Stimulated activated naive CD8-positive, alpha-beta T cell treated with anti-CD3 and anti-CD28 coated beads, Interleukin-15, amount 100 ng/mL, for 72 hours (primary cell): ENCODE results near the gene KCTD15.

ENCODE experiments used
- ATAC-seq: fragments of 150-1000 bp; cut with Tn5 transposase; 2 replicates; pipeline ENCODE4 v1.10.0; 2021; ENCODE audit warnings: mild to moderate bottlenecking, moderate library complexity
- DNase-seq, 2 donors: peaks; one replicate each; pipeline ENCODE4 v3.0.0; 2021 to 2022
- H3K27ac Mint-ChIP-seq, 2 donors: one replicate each; pipeline ENCODE4 v1.8.0; 2022; ENCODE audit warnings: mild to moderate bottlenecking in 2 of 2, mixed read lengths in 2 of 2, moderate library complexity in 2 of 2
- H3K27me3 Mint-ChIP-seq: one replicate; pipeline ENCODE4 v1.8.0; 2022; ENCODE audit warnings: mixed read lengths
- H3K4me1 Mint-ChIP-seq: one replicate; pipeline ENCODE4 v1.8.0; 2022; ENCODE audit warnings: mild to moderate bottlenecking, mixed read lengths
- H3K4me3 Mint-ChIP-seq, 2 donors: one replicate each; pipeline ENCODE4 v1.8.0; 2022; ENCODE audit warnings: mild to moderate bottlenecking in 2 of 2, mixed read lengths in 2 of 2, moderate library complexity in 1 of 2
- H3K9me3 Mint-ChIP-seq, 2 donors: one replicate each; pipeline ENCODE4 v1.8.0; 2022; ENCODE audit warnings: mixed read lengths in 2 of 2

The KCTD15 gene

GRCh38 chr19:33801411-33801810 is 4.7 kb downstream of the KCTD15 start:
- ATAC-seq = no peak
- Mint-ChIP-seq H3K27me3 (peaks cover 25% of the 10 kb centered on the region), H3K4me1 (no peaks in the 10 kb centered on the region), H3K9me3 (no peaks in the 10 kb centered on the region), H3K4me3 (no peak overlapping the region), H3K27ac (no peak overlapping the region)
- DNase-seq = no peak

- Mint-ChIP-seq H3K9me3 (no peaks in the 10 kb centered on the region), H3K27ac (peak overlapping the region in 1 of 2 donors; percentile 28), H3K4me3 (no peak overlapping the region), H3K4me1 (no peaks in the 10 kb centered on the region), H3K27me3 (peaks cover 25% of the 10 kb centered on the region)
- no peak for DNase-seq
- no peak for ATAC-seq
These were observed 5.3 kb downstream of the KCTD15 start for GRCh38 chr19:33802001-33802400.

- ATAC-seq = peak; percentile 23
- Mint-ChIP-seq H3K27me3 (peaks cover 25% of the 10 kb centered on the region), H3K9me3 (no peaks in the 10 kb centered on the region), H3K4me3 (no peak overlapping the region), H3K4me1 (no peaks in the 10 kb centered on the region), H3K27ac (no peak overlapping the region)
- DNase-seq = no peak
These were observed 6.1 kb downstream of the KCTD15 start for GRCh38 chr19:33802801-33803200.

GRCh38 chr19:33803383-33803782 is 6.7 kb downstream of the KCTD15 start:
- DNase-seq = no peak
- no peak for ATAC-seq
- no peak overlapping the region for H3K4me3 Mint-ChIP-seq
- H3K4me1 Mint-ChIP-seq = no peaks in the 10 kb centered on the region
- H3K9me3 Mint-ChIP-seq = no peaks in the 10 kb centered on the region
- H3K27ac Mint-ChIP-seq = no peak overlapping the region
- H3K27me3 Mint-ChIP-seq = peaks cover 21% of the 10 kb centered on the region

GRCh38 chr19:33804021-33804799 is 7.5 kb downstream of the KCTD15 start:
- H3K27me3 Mint-ChIP-seq = peaks cover 13% of the 10 kb centered on the region
- DNase-seq = no peak
- ATAC-seq = no peak
- no peaks in the 10 kb centered on the region for H3K4me1 Mint-ChIP-seq
- no peak overlapping the region for H3K27ac Mint-ChIP-seq
- no peak overlapping the region for H3K4me3 Mint-ChIP-seq
- H3K9me3 Mint-ChIP-seq = no peaks in the 10 kb centered on the region

- Mint-ChIP-seq H3K27me3 (peaks cover 2% of the 10 kb centered on the region), H3K4me1 (no peaks in the 10 kb centered on the region), H3K9me3 (no peaks in the 10 kb centered on the region), H3K4me3 (no peak overlapping the region), H3K27ac (no peak overlapping the region)
- ATAC-seq = no peak
- no peak for DNase-seq
These were observed 8.6 kb downstream of the KCTD15 start for GRCh38 chr19:33805313-33805712.

- no peaks in the 10 kb centered on the region for H3K4me1 Mint-ChIP-seq
- H3K4me3 Mint-ChIP-seq = no peak overlapping the region
- no peaks in the 10 kb centered on the region for H3K9me3 Mint-ChIP-seq
- peak overlapping the region in 1 of 2 donors; percentile 36 for H3K27ac Mint-ChIP-seq
- H3K27me3 Mint-ChIP-seq = no peaks in the 10 kb centered on the region
- DNase-seq (no peak), ATAC-seq (no peak)
These were observed 9.3 kb downstream of the KCTD15 start for GRCh38 chr19:33805840-33806433.

GRCh38 chr19:33806434-33806881 is 9.8 kb downstream of the KCTD15 start:
- DNase-seq = no peak
- H3K27ac Mint-ChIP-seq = no peak overlapping the region
- no peaks in the 10 kb centered on the region for H3K27me3 Mint-ChIP-seq
- no peaks in the 10 kb centered on the region for H3K4me1 Mint-ChIP-seq
- H3K4me3 Mint-ChIP-seq = no peak overlapping the region
- ATAC-seq = no peak
- no peaks in the 10 kb centered on the region for H3K9me3 Mint-ChIP-seq

- peak overlapping the region in 1 of 2 donors; percentile 88 for H3K27ac Mint-ChIP-seq
- H3K27me3 Mint-ChIP-seq = no peaks in the 10 kb centered on the region
- no peak for ATAC-seq
These were observed 11.7 kb downstream of the KCTD15 start for GRCh38 chr19:33808399-33808798.

GRCh38 chr19:33809960-33810359 is 13.3 kb downstream of the KCTD15 start:
- DNase-seq (no peak), ATAC-seq (no peak)
- H3K27me3 Mint-ChIP-seq = no peaks in the 10 kb centered on the region
- no peaks in the 10 kb centered on the region for H3K9me3 Mint-ChIP-seq
- H3K4me3 Mint-ChIP-seq = no peak overlapping the region
- no peaks in the 10 kb centered on the region for H3K4me1 Mint-ChIP-seq
- H3K27ac Mint-ChIP-seq = no peak overlapping the region

More at GRCh38 chr19:33808399-33808798, 11.7 kb downstream of the KCTD15 start:
- no peak for DNase-seq
- H3K9me3 Mint-ChIP-seq = no peaks in the 10 kb centered on the region
- H3K4me3 Mint-ChIP-seq = no peak overlapping the region
- no peaks in the 10 kb centered on the region for H3K4me1 Mint-ChIP-seq

- DNase-seq (no peak), ATAC-seq (no peak)
- no peak overlapping the region for H3K27ac Mint-ChIP-seq
- no peaks in the 10 kb centered on the region for H3K27me3 Mint-ChIP-seq
- H3K9me3 Mint-ChIP-seq = no peaks in the 10 kb centered on the region
- H3K4me3 Mint-ChIP-seq = no peak overlapping the region
- H3K4me1 Mint-ChIP-seq = no peaks in the 10 kb centered on the region
These were observed 14.2 kb downstream of the KCTD15 start for GRCh38 chr19:33810821-33811220.

- DNase-seq (no peak), ATAC-seq (no peak)
These were observed 14.6 kb downstream of the KCTD15 start for GRCh38 chr19:33811246-33811645.

GRCh38 chr19:33811736-33812387 is 15.2 kb downstream of the KCTD15 start:
- Mint-ChIP-seq H3K4me1 (no peaks in the 10 kb centered on the region), H3K9me3 (no peaks in the 10 kb centered on the region), H3K27ac (no peak overlapping the region), H3K27me3 (peaks cover under 1% of the 10 kb centered on the region), H3K4me3 (no peak overlapping the region)
- DNase-seq = no peak
- no peak for ATAC-seq

More at GRCh38 chr19:33811246-33811645, 14.6 kb downstream of the KCTD15 start:
- H3K4me1 Mint-ChIP-seq = no peaks in the 10 kb centered on the region
- no peak overlapping the region for H3K4me3 Mint-ChIP-seq
- no peak overlapping the region for H3K27ac Mint-ChIP-seq
- no peaks in the 10 kb centered on the region for H3K9me3 Mint-ChIP-seq
- no peaks in the 10 kb centered on the region for H3K27me3 Mint-ChIP-seq

- H3K9me3 Mint-ChIP-seq = no peaks in the 10 kb centered on the region
- no peaks in the 10 kb centered on the region for H3K4me1 Mint-ChIP-seq
- H3K27me3 Mint-ChIP-seq = peaks cover 8% of the 10 kb centered on the region
- no peak overlapping the region for H3K27ac Mint-ChIP-seq
- no peak overlapping the region for H3K4me3 Mint-ChIP-seq
- ATAC-seq = no peak
- DNase-seq = no peak
These were observed 16.0 kb downstream of the KCTD15 start for GRCh38 chr19:33812388-33813330.

GRCh38 chr19:33813391-33814101 is 16.9 kb downstream of the KCTD15 start:
- no peak overlapping the region for H3K27ac Mint-ChIP-seq
- H3K27me3 Mint-ChIP-seq = peaks cover 12% of the 10 kb centered on the region
- DNase-seq (no peak), ATAC-seq (no peak)
- no peak overlapping the region for H3K4me3 Mint-ChIP-seq
- no peaks in the 10 kb centered on the region for H3K9me3 Mint-ChIP-seq
- no peaks in the 10 kb centered on the region for H3K4me1 Mint-ChIP-seq
